Endothelial cell of umbilical vein (primary cell): ENCODE measurements around the gene SPATS1. TPM values are rescaled to one million over a fixed set of nuclear protein-coding genes. Genes with fewer than 3 reads are reported as not detected.
"Not testable (repeated sequence)": the region's sequence is repeated elsewhere in the genome, so short reads cannot be mapped to it uniquely, and the experiment has no call there.

Source experiments
- BruUV-seq: library from RNA; stranded (reverse); fragments of 400-500 nt; replicated peaks from 2 replicates; lab custom pipeline; 2021; lab: Mats Ljungman, UMichigan
- CTCF ChIA-PET: fragments of 300-600, 350-600 bp; sonication (Branson Sonifier 250); formaldehyde crosslinking; loops from one replicate; lab custom pipeline; 2021; ENCODE audit warnings: antibody characterized with exemption, inconsistent platforms; lab: Charles Lee
- POLR2A ChIA-PET: fragments of 300-600, 350-600 bp; sonication (Branson Sonifier 250); formaldehyde crosslinking; loops from one replicate; lab custom pipeline; 2021; ENCODE audit warnings: antibody characterized with exemption, inconsistent platforms; lab: Charles Lee
- DNase-seq: peaks from one replicate; pipeline ENCODE4 v3.0.0-alpha.2; 2011; ENCODE audit warnings: low read depth, low spot score
- FAIRE-seq: peaks from 2 replicates; lab custom pipeline; 2011; peaks lifted over from hg19 to GRCh38; lab: Jason Lieb, UNC
- H2AFZ ChIP-seq: 2 replicates; pipeline ENCODE4 v1.6.0; 2012; ENCODE audit warnings: low read depth, low read length, control low read depth, inconsistent platforms
- H3K27ac ChIP-seq: 2 replicates; pipeline ENCODE4 v1.5.1; 2011; ENCODE audit warnings: low read depth, mild to moderate bottlenecking, control low read depth, low read length, moderate library complexity; ENCODE audit not compliant: insufficient read depth
- H3K27me3 ChIP-seq, 2 experiments: 2 replicates each; pipeline versions ENCODE4 v1.6.0 to v1.6.1; 2011; ENCODE audit warnings: low read length in 2 of 2, mixed read lengths in 1 of 2; ENCODE audit not compliant: control insufficient read depth in 2 of 2, insufficient read depth in 2 of 2
- H3K36me3 ChIP-seq, 2 experiments: 2 replicates in 1 of 2; 3 replicates in 1 of 2; pipeline ENCODE4 v1.5.1; 2011; ENCODE audit warnings: low read length in 2 of 2, mild to moderate bottlenecking in 1 of 2, moderate library complexity in 1 of 2; ENCODE audit not compliant: control insufficient read depth in 2 of 2, insufficient read depth in 2 of 2; ENCODE audit errors: extremely low read depth in 1 of 2
- H3K4me1 ChIP-seq: 3 replicates; pipeline ENCODE4 v1.5.1; 2011; ENCODE audit warnings: mild to moderate bottlenecking, low read length; ENCODE audit not compliant: control insufficient read depth, insufficient read depth; ENCODE audit errors: extremely low read depth
- H3K4me2 ChIP-seq: 2 replicates; pipeline ENCODE4 v1.6.1; 2011; ENCODE audit warnings: low read length, control low read depth, mixed read lengths; ENCODE audit not compliant: insufficient read depth
- H3K4me3 ChIP-seq, 3 experiments: fragments of 200-600 bp in 1 of 3; sonication (generic), shearing (Covaris generic) in 1 of 3; replicated peaks in 1 of 3; 2 replicates each; pipeline ENCODE4 v1.5.1; 2011 to 2016; ENCODE audit warnings: control low read depth in 3 of 3, low read length in 3 of 3, mild to moderate bottlenecking in 2 of 3, inconsistent platforms in 1 of 3, low read depth in 1 of 3, moderate library complexity in 1 of 3; ENCODE audit not compliant: insufficient read depth in 1 of 3
- H3K79me2 ChIP-seq: 2 replicates; pipeline ENCODE4 v1.6.0; 2012; ENCODE audit warnings: low read length, inconsistent platforms; ENCODE audit not compliant: control insufficient read depth, insufficient read depth
- H3K9ac ChIP-seq: replicated peaks from 2 replicates; pipeline ENCODE3; 2011; ENCODE audit warnings: low read length, control low read depth; ENCODE audit not compliant: insufficient read depth; ENCODE audit errors: extremely low read depth
- H3K9me1 ChIP-seq: replicated peaks from 3 replicates; pipeline ENCODE4 v1.6.0; 2011; ENCODE audit warnings: mild to moderate bottlenecking, low read length; ENCODE audit not compliant: control insufficient read depth, insufficient read depth; ENCODE audit errors: extremely low read depth
- H3K9me3 ChIP-seq: replicated peaks from 2 replicates; pipeline ENCODE4 v1.5.1; 2012; ENCODE audit warnings: low read length, inconsistent platforms; ENCODE audit not compliant: control insufficient read depth, insufficient read depth
- H4K20me1 ChIP-seq: replicated peaks from 2 replicates; pipeline ENCODE3; 2011; ENCODE audit warnings: mild to moderate bottlenecking, low read length; ENCODE audit not compliant: control insufficient read depth, insufficient read depth; ENCODE audit errors: extremely low read depth
- CTCF ChIP-seq, 2 donors: IDR thresholded peaks; 1 replicate in 1 of 2; 2 replicates in 1 of 2; pipeline ENCODE4 v1.5.1; 2011; ENCODE audit warnings: low read length in 2 of 2, mild to moderate bottlenecking in 2 of 2, moderate library complexity in 2 of 2, control low read depth in 1 of 2, inconsistent platforms in 1 of 2, low read depth in 1 of 2; ENCODE audit not compliant: insufficient read depth in 1 of 2; ENCODE audit errors: extremely low read depth in 1 of 2
- GATA2 ChIP-seq: IDR thresholded peaks from 2 replicates; pipeline ENCODE4 v1.7.0; 2011; ENCODE audit warnings: low read depth, mild to moderate bottlenecking, moderate library complexity, mixed read lengths, low read length; ENCODE audit not compliant: insufficient read length, insufficient read depth
- MAX ChIP-seq: IDR thresholded peaks from 2 replicates; pipeline ENCODE4 v1.6.1; 2011; ENCODE audit not compliant: insufficient read depth, insufficient read length
- MYC ChIP-seq: IDR thresholded peaks from one replicate; pipeline ENCODE4 v1.6.1; 2011; ENCODE audit warnings: mild to moderate bottlenecking, low read depth, low read length
- POLR2A ChIP-seq: IDR thresholded peaks from 2 replicates; pipeline ENCODE4 v1.6.1; 2012; ENCODE audit warnings: low read depth, mild to moderate bottlenecking, control low read depth, low read length
- POLR2AphosphoS5 ChIP-seq: IDR thresholded peaks from 2 replicates; pipeline ENCODE4 v1.6.1; 2012; ENCODE audit warnings: low read depth, mild to moderate bottlenecking, control low read depth, low read length, moderate library complexity; ENCODE audit not compliant: insufficient read depth
- dilution Hi-C: fragments of 300-500 bp; cut with MboI; formaldehyde crosslinking; loops from one replicate; pipeline ENCODE4 v1.15.0; 2019; ENCODE audit warnings: low sequenced_read_pairs; ENCODE audit not compliant: extremely low pct_ligation_motif_present
- intact Hi-C: fragments of 100-400 bp; cut with micrococcal nuclease; formaldehyde crosslinking; loops from one replicate; pipeline ENCODE4 v1.10.0; 2022
- polyA plus RNA-seq, 4 experiments: library from polyadenylated mRNA; depleted of rRNA in 3 of 4; stranded (reverse) in 3 of 4; unstranded in 1 of 4; fragments of >200 nt; gene quantifications; 2 replicates each; pipeline versions ENCODE4 v1.2.1 to v1.2.3, GENCODE V29; 2011 to 2012; ENCODE audit warnings: missing spikeins in 1 of 4
- total RNA-seq: library from RNA; stranded (reverse); gene quantifications from 2 replicates; pipeline ENCODE4 v1.2.3, GENCODE V29; 2021

Gene SPATS1
- total and polyA plus RNA-seq, 2 donors (not counting 3 experiments of a cell fraction or from before 2014, with no cell fraction given): not detected

GRCh38 chr6:44312901-44313788 is 29.3 kb upstream of the SPATS1 start, which contains the start of gene AARS2:
TSS of gene AARS2 (minus strand) at chr6:44313347. CDS start at chr6:44313323, 24 bp downstream.
- CTCF ChIA-PET: interaction anchor here (0.7 to 3.1 kb wide), 25 partner anchors 8 to 217 kb away, joined by 3 to 36 read pairs (median 4); partner anchors contain the start of gene TMEM151B

GRCh38 chr6:44314657-44315056 is 27.8 kb upstream of the SPATS1 start:
- CTCF ChIA-PET: interaction anchor here (1.1 to 3.1 kb wide), 3 partner anchors 11 to 24 kb away, joined by 3 to 36 read pairs (median 14); no protein-coding TSS in a partner anchor
- Histone ChIP-seq H3K27me3 (peaks cover 8 to 11% of the 10 kb centered on the region in 2 experiments), H3K36me3 (peaks cover 4 to 12% of the 10 kb centered on the region in 2 experiments)
- H3K9me3 ChIP-seq, H3K9ac ChIP-seq, H3K4me3 ChIP-seq, intact Hi-C loops, H3K4me1 ChIP-seq, FAIRE-seq, BruUV-seq, H3K4me2 ChIP-seq, DNase-seq, dilution Hi-C loops, H3K9me1 ChIP-seq, POLR2A ChIA-PET, H3K79me2 ChIP-seq, H4K20me1 ChIP-seq, H2AFZ ChIP-seq, H3K27ac ChIP-seq: not testable (repeated sequence)

More at GRCh38 chr6:44312901-44313788, 29.3 kb upstream of the SPATS1 start, which contains the start of gene AARS2:
- POLR2A ChIA-PET: no interaction called here
- Histone ChIP-seq H3K27me3 (peaks cover 5 to 6% of the 10 kb centered on the region in 2 experiments), H3K9ac (peak within 1 kb of the TSS; percentile 81), H2AFZ (peak within 1 kb of the TSS; percentile 87), H3K79me2 (peaks cover 9% of the 10 kb centered on the region), H3K4me1 (peaks cover 7% of the 10 kb centered on the region), H4K20me1 (no peaks in the 10 kb centered on the region), H3K36me3 (peaks cover 4 to 20% of the 10 kb centered on the region in 2 experiments), H3K9me1 (no peaks in the 10 kb centered on the region), H3K4me2 (peak within 1 kb of the TSS; percentile 78), H3K27ac (peak within 1 kb of the TSS; percentile 49), H3K9me3 (no peaks in the 10 kb centered on the region), H3K4me3 (peak within 1 kb of the TSS; percentile 87 to 97 (median 92))
- dilution Hi-C loops (no loop called here), intact Hi-C loops (no loop called here)
- no TSS peak for BruUV-seq
- DNase-seq: peak; percentile 85
- peak; percentile 83 for TF ChIP-seq POLR2A
- TF ChIP-seq POLR2AphosphoS5: peak; percentile 89
- peak; percentile 99 for TF ChIP-seq CTCF (IDR thresholded peaks at IDR 0.05; ENCODE audit: extremely low read depth in 1 of 2, insufficient read depth in 1 of 2, low read depth in 1 of 2, low read length in 2 of 2)
- TF ChIP-seq MYC: no peak
- TF ChIP-seq MAX: peak; percentile 71
- no peak for TF ChIP-seq GATA2
- peak; percentile 84 for FAIRE-seq
